GM19240 (cell line): Measurements from ENCODE around the gene SLC35A4.
"Not testable (repeated sequence)": the region's sequence is repeated elsewhere in the genome, so short reads cannot be mapped to it uniquely, and the experiment has no call there.

Experiments
- DNase-seq: peaks from one replicate; pipeline ENCODE4 v3.0.0; 2011; ENCODE audit warnings: low spot score; ENCODE audit not compliant: insufficient read length

SLC35A4 gene

GRCh38 chr5:140557965-140558364 lies 6.7 kb upstream of the SLC35A4 start:
- no peak for DNase-seq

GRCh38 chr5:140558542-140558941 lies 6.1 kb upstream of the SLC35A4 start:
- no peak for DNase-seq

- DNase-seq: no peak
Measured at GRCh38 chr5:140560227-140560626, 4.4 kb upstream of the SLC35A4 start.

GRCh38 chr5:140561753-140562523 lies 2.7 kb upstream of the SLC35A4 start:
- no peak for DNase-seq

- no peak for DNase-seq
Measured at GRCh38 chr5:140563596-140563995, 1.0 kb upstream of the SLC35A4 start.

- DNase-seq: no peak
Measured at GRCh38 chr5:140565024-140565779, 574 bp downstream of the SLC35A4 start.

GRCh38 chr5:140565780-140566095 lies 1.1 kb downstream of the SLC35A4 start:
- no peak for DNase-seq

GRCh38 chr5:140566665-140567064 lies 2.0 kb downstream of the SLC35A4 start:
- no peak for DNase-seq

GRCh38 chr5:140567136-140567818 lies 2.6 kb downstream of the SLC35A4 start:
- no peak for DNase-seq

GRCh38 chr5:140567871-140568270 lies 3.2 kb downstream of the SLC35A4 start:
- DNase-seq: no peak

- DNase-seq: no peak
Measured at GRCh38 chr5:140568443-140569063, 3.9 kb downstream of the SLC35A4 start.

- DNase-seq: no peak
Measured at GRCh38 chr5:140569197-140569596, 4.6 kb downstream of the SLC35A4 start.

- DNase-seq: no peak
Measured at GRCh38 chr5:140570058-140570457, 5.4 kb downstream of the SLC35A4 start.

- no peak for DNase-seq
Measured at GRCh38 chr5:140570488-140570887, 5.9 kb downstream of the SLC35A4 start.

- no peak for DNase-seq
Measured at GRCh38 chr5:140571105-140571504, 6.5 kb downstream of the SLC35A4 start.

- no peak for DNase-seq
Measured at GRCh38 chr5:140573683-140574082, 9.1 kb downstream of the SLC35A4 start.

GRCh38 chr5:140574165-140574564 lies 9.5 kb downstream of the SLC35A4 start:
- DNase-seq: no peak

GRCh38 chr5:140575309-140575708 lies 10.7 kb downstream of the SLC35A4 start:
- DNase-seq: no peak

- DNase-seq: no peak
Measured at GRCh38 chr5:140576776-140577201, 12.2 kb downstream of the SLC35A4 start.

GRCh38 chr5:140579188-140579747 lies 14.6 kb downstream of the SLC35A4 start:
- DNase-seq: not testable (repeated sequence)

GRCh38 chr5:140587495-140587894 lies 22.9 kb downstream of the SLC35A4 start:
- DNase-seq: no peak
